ACC112 (cell line): ENCODE measurements around the gene PCDHB14.
"Not testable (repeated sequence)": the region's sequence is repeated elsewhere in the genome, so short reads cannot be mapped to it uniquely, and the experiment has no call there.

Experiments used
- H2AFZ ChIP-seq: fragments of 200-600 bp; sonication (generic); one replicate; pipeline ENCODE4 v1.6.0; 2017; ENCODE audit warnings: antibody characterized with exemption, low read length; ENCODE audit not compliant: unreplicated experiment
- H3K27ac ChIP-seq: fragments of 200-600 bp; sonication (generic); 2 replicates; pipeline ENCODE4 v1.5.1; 2014; ENCODE audit warnings: low read depth, mild to moderate bottlenecking, antibody characterized with exemption, low read length, moderate library complexity
- H3K27me3 ChIP-seq: fragments of 200-600 bp; sonication (generic); 2 replicates; pipeline ENCODE4 v1.6.1; 2014; ENCODE audit warnings: mild to moderate bottlenecking, antibody characterized with exemption, low read length, moderate library complexity, mixed read lengths; ENCODE audit not compliant: insufficient read depth
- H3K36me3 ChIP-seq: fragments of 200-600 bp; sonication (generic); 2 replicates; pipeline ENCODE4 v1.6.1; 2016; ENCODE audit warnings: mild to moderate bottlenecking, antibody characterized with exemption, low read length, moderate library complexity, mixed read lengths; ENCODE audit not compliant: insufficient read depth
- H3K4me1 ChIP-seq: fragments of 200-600 bp; sonication (generic); one replicate; pipeline ENCODE4 v1.6.1; 2016; ENCODE audit warnings: low read length, mixed read lengths; ENCODE audit not compliant: insufficient read depth, unreplicated experiment, control insufficient read depth
- H3K4me3 ChIP-seq: fragments of 200-600 bp; sonication (generic); 2 replicates; pipeline ENCODE4 v1.5.1; 2014; ENCODE audit warnings: mild to moderate bottlenecking, low read depth, low read length
- H3K79me2 ChIP-seq: fragments of 200-600 bp; sonication (generic); one replicate; pipeline ENCODE4 v1.6.0; 2016; ENCODE audit warnings: low read length; ENCODE audit not compliant: control insufficient read depth, unreplicated experiment, insufficient read depth

Gene PCDHB14

GRCh38 chr5:141245250-141245717 lies 22.1 kb downstream of the PCDHB14 start, which contains the start of gene PCDHB15:
Gene PCDHB15 (plus strand): TSS chr5:141245395. CDS start chr5:141245579, 184 bp downstream.
- Histone ChIP-seq H3K4me3 (peak within 1 kb of the TSS; percentile 64), H3K27me3 (peaks cover 28% of the 10 kb centered on the region; the same call in 1 of the 2 replicates), H3K36me3 (no peaks in the 10 kb centered on the region), H2AFZ (no peak within 1 kb of the TSS), H3K4me1 (no peaks in the 10 kb centered on the region), H3K79me2 (no peaks in the 10 kb centered on the region), H3K27ac (no peak within 1 kb of the TSS)

- H3K79me2 ChIP-seq, H3K36me3 ChIP-seq, H3K27ac ChIP-seq, H2AFZ ChIP-seq, H3K4me3 ChIP-seq, H3K4me1 ChIP-seq: not testable (repeated sequence)
- peaks cover 15% of the 10 kb centered on the region; the same call in 1 of the 2 replicates for H3K27me3 ChIP-seq
These were observed 23.8 kb downstream of the PCDHB14 start for GRCh38 chr5:141246971-141247370.

- H3K79me2 ChIP-seq, H2AFZ ChIP-seq, H3K27ac ChIP-seq, H3K36me3 ChIP-seq, H3K4me1 ChIP-seq, H3K4me3 ChIP-seq: not testable (repeated sequence)
- H3K27me3 ChIP-seq: peaks cover 11% of the 10 kb centered on the region; the same call in 1 of the 2 replicates
These were observed 24.3 kb downstream of the PCDHB14 start for GRCh38 chr5:141247434-141247833.

GRCh38 chr5:141250576-141250975 lies 27.4 kb downstream of the PCDHB14 start:
- H3K4me1 ChIP-seq: no peaks in the 10 kb centered on the region
- H2AFZ ChIP-seq: no peak overlapping the region
- H3K4me3 ChIP-seq: no peak overlapping the region
- no peak overlapping the region for H3K27ac ChIP-seq
- peaks cover 4% of the 10 kb centered on the region; the same call in 1 of the 2 replicates for H3K27me3 ChIP-seq
- H3K79me2 ChIP-seq: no peaks in the 10 kb centered on the region
- H3K36me3 ChIP-seq: 0 out of 2 replicates have a peak, but pooled peaks cover 3% of the 10 kb centered on the region

- Histone ChIP-seq H3K79me2 (no peaks in the 10 kb centered on the region), H3K4me3 (no peak overlapping the region), H3K27ac (no peak overlapping the region), H2AFZ (no peak overlapping the region), H3K36me3 (no peaks in the 10 kb centered on the region; the same call in 1 of the 2 replicates), H3K4me1 (no peaks in the 10 kb centered on the region), H3K27me3 (no peaks in the 10 kb centered on the region)
These were observed 35.3 kb downstream of the PCDHB14 start for GRCh38 chr5:141258464-141258863.

GRCh38 chr5:141258948-141259347 lies 35.8 kb downstream of the PCDHB14 start:
- H3K4me1 ChIP-seq: no peaks in the 10 kb centered on the region
- H3K79me2 ChIP-seq: no peaks in the 10 kb centered on the region
- no peak overlapping the region for H3K4me3 ChIP-seq
- no peaks in the 10 kb centered on the region; the same call in 1 of the 2 replicates for H3K36me3 ChIP-seq
- H2AFZ ChIP-seq: no peak overlapping the region
- no peak overlapping the region for H3K27ac ChIP-seq
- no peaks in the 10 kb centered on the region for H3K27me3 ChIP-seq

- no peaks in the 10 kb centered on the region for H3K27me3 ChIP-seq
- no peak overlapping the region for H2AFZ ChIP-seq
- H3K36me3 ChIP-seq: no peaks in the 10 kb centered on the region; the same call in 1 of the 2 replicates
- no peaks in the 10 kb centered on the region for H3K4me1 ChIP-seq
- H3K79me2 ChIP-seq: no peaks in the 10 kb centered on the region
- no peak overlapping the region for H3K27ac ChIP-seq
- no peak overlapping the region for H3K4me3 ChIP-seq
These were observed 37.5 kb downstream of the PCDHB14 start for GRCh38 chr5:141260458-141261237.

- Histone ChIP-seq H3K4me1 (no peaks in the 10 kb centered on the region), H2AFZ (no peak overlapping the region), H3K27me3 (no peaks in the 10 kb centered on the region), H3K27ac (no peak overlapping the region), H3K36me3 (no peaks in the 10 kb centered on the region; the same call in 1 of the 2 replicates), H3K4me3 (no peak overlapping the region), H3K79me2 (no peaks in the 10 kb centered on the region)
These were observed 38.0 kb downstream of the PCDHB14 start for GRCh38 chr5:141261238-141261546.

GRCh38 chr5:141269195-141269594 lies 46.1 kb downstream of the PCDHB14 start:
- Histone ChIP-seq H3K4me1 (no peaks in the 10 kb centered on the region), H3K36me3 (no peaks in the 10 kb centered on the region), H2AFZ (no peak overlapping the region), H3K4me3 (no peak overlapping the region), H3K79me2 (no peaks in the 10 kb centered on the region), H3K27me3 (no peaks in the 10 kb centered on the region), H3K27ac (no peak overlapping the region)

GRCh38 chr5:141272906-141273305 lies 49.8 kb downstream of the PCDHB14 start:
- Histone ChIP-seq H3K4me1 (no peaks in the 10 kb centered on the region), H2AFZ (no peak overlapping the region), H3K79me2 (no peaks in the 10 kb centered on the region)

More at GRCh38 chr5:141272906-141273305, 49.8 kb downstream of the PCDHB14 start:
- H3K36me3 ChIP-seq: no peaks in the 10 kb centered on the region
- H3K4me3 ChIP-seq: no peak overlapping the region
- H3K27me3 ChIP-seq: no peaks in the 10 kb centered on the region
- no peak overlapping the region for H3K27ac ChIP-seq
